Neural cell (in vitro differentiated cells): Measurements from ENCODE around the gene VWA3A.

Source experiments
- CTCF ChIP-seq: fragments of 450-650 bp; IDR thresholded peaks from 2 replicates; pipeline ENCODE4 v1.5.1; 2014; ENCODE audit warnings: antibody characterized with exemption, mild to moderate bottlenecking, moderate library complexity; ENCODE audit not compliant: poor library complexity, severe bottlenecking
- EP300 ChIP-seq: fragments of 450-650 bp; conservative IDR thresholded peaks from 2 replicates; pipeline ENCODE4 v1.6.1; 2014; ENCODE audit warnings: antibody characterized with exemption, mild to moderate bottlenecking, moderate library complexity; ENCODE audit not compliant: poor library complexity, severe bottlenecking
- RAD21 ChIP-seq: fragments of 450-650 bp; conservative IDR thresholded peaks from 2 replicates; pipeline ENCODE4 v1.6.1; 2014; ENCODE audit warnings: antibody characterized with exemption, mild to moderate bottlenecking, moderate library complexity
- TAF1 ChIP-seq: IDR thresholded peaks from 2 replicates; pipeline ENCODE4 v1.6.1; 2012; ENCODE audit warnings: low read depth
- TF ChIP-seq, protein P1 (sequence below): IDR thresholded peaks from 2 replicates; pipeline ENCODE4 v1.6.1; 2012; ENCODE audit warnings: borderline replicate concordance

DNA sequence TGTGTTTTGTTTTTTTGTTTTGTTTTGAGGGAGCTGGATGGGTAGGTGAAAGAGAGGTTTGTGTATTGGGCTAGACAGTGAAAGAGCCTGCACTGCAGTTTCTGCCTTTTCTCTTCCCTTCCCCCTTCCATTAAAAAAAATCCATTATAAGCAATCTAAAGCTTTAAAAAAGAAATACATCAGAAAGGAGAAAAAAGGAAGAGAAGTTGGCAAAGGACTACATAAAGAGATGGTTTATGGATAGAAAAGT is 103.0 kb downstream of the VWA3A start:
- no peak for TF ChIP-seq TAF1
- TF ChIP-seq, protein P1, sequence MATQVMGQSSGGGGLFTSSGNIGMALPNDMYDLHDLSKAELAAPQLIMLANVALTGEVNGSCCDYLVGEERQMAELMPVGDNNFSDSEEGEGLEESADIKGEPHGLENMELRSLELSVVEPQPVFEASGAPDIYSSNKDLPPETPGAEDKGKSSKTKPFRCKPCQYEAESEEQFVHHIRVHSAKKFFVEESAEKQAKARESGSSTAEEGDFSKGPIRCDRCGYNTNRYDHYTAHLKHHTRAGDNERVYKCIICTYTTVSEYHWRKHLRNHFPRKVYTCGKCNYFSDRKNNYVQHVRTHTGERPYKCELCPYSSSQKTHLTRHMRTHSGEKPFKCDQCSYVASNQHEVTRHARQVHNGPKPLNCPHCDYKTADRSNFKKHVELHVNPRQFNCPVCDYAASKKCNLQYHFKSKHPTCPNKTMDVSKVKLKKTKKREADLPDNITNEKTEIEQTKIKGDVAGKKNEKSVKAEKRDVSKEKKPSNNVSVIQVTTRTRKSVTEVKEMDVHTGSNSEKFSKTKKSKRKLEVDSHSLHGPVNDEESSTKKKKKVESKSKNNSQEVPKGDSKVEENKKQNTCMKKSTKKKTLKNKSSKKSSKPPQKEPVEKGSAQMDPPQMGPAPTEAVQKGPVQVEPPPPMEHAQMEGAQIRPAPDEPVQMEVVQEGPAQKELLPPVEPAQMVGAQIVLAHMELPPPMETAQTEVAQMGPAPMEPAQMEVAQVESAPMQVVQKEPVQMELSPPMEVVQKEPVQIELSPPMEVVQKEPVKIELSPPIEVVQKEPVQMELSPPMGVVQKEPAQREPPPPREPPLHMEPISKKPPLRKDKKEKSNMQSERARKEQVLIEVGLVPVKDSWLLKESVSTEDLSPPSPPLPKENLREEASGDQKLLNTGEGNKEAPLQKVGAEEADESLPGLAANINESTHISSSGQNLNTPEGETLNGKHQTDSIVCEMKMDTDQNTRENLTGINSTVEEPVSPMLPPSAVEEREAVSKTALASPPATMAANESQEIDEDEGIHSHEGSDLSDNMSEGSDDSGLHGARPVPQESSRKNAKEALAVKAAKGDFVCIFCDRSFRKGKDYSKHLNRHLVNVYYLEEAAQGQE = no peak
- no peak for TF ChIP-seq EP300
- no peak for TF ChIP-seq CTCF
- TF ChIP-seq RAD21 = no peak
